C4-2B (cell line): Measurements from ENCODE around the gene LPP.

Experiments used
- H3K27ac ChIP-seq: fragments of 450-650 bp; 2 replicates; pipeline ENCODE4 v1.5.1; 2017
- CTCF ChIP-seq: fragments of 450-650 bp; conservative IDR thresholded peaks from 2 replicates; pipeline ENCODE4 v1.5.1; 2017; ENCODE audit warnings: mild to moderate bottlenecking
- ZFX ChIP-seq: fragments of 450-650 bp; IDR thresholded peaks from 2 replicates; pipeline ENCODE4 v1.6.1; 2017

Gene LPP

DNA sequence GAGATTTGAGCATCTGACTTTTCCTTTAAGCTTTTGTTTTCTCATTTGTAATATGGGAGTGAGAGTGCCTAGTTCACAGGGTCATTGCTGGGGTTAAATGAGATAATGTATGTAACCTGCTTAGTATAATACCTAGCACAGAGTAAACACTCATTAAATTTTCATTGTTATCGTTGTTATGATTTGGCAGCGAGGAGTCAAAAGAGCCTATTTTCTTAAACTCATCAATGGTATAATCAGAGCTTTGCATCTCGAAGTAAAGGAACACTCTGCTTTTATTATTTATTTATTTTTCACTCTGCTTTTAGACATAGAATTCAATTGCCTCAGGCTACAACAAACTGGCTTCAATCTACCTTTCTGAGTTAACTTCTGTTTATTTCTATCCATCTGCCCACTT is 52.8 kb downstream of the LPP start:
- peak overlapping the region; percentile 100 for H3K27ac ChIP-seq
- TF ChIP-seq CTCF (no peak), ZFX (no peak)

DNA sequence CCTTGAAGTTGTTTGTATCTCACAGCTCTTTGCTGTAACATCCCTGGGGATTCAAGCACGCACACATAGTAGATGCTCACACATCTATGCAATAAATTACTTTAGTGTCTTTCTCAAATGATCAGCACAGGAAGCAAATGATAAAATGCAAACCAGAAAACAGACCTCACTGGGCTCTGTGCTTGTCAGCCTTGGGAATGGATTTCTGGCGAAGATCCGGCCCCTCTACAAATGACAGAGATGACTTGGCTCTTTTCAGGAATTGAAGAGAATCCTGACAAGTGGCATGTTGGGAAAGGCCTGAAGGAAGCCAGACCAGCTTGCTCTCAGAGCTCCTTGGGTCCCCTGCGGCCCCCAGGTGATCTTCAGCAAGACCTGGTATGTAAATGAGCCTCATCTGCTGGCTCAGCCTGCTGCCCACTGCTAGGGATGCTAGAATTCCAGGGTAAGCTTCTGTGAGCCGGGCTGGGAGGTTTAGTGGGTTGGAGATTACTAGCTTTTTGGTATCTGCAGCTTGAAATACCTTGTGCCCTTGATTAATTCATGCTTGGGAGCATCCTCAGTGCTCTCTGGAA is 54.1 kb downstream of the LPP start:
- TF ChIP-seq ZFX, result no peak
- no peak for TF ChIP-seq CTCF
- peak overlapping the region; percentile 100 for H3K27ac ChIP-seq

GRCh38 chr3:188208516-188208981 is 54.6 kb downstream of the LPP start:
- TF ChIP-seq CTCF (no peak), ZFX (no peak)
- peak overlapping the region; percentile 100 for H3K27ac ChIP-seq

GRCh38 chr3:188209034-188209433 is 55.1 kb downstream of the LPP start:
- peak overlapping the region; percentile 81 for H3K27ac ChIP-seq
- TF ChIP-seq CTCF, result no peak

DNA sequence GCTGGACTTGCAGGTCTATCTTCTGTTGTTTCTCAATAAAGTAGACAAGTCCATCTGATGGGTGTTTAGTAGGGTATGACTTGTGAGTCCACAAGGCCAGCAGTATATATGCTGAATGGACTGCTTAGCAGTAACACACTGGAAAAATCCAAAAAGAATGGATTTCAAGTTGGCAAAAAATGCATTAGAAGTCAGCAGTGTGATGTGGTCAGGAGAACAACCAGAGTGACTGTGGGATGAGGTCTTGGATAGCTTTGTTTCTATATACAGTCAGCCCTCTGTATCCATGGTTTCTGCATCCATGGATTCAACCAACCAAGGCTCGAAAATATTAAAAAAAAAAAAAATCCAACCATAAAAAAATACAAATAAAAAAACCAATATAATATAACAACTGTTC is 55.8 kb downstream of the LPP start:
- peak overlapping the region; percentile 81 for H3K27ac ChIP-seq
- TF ChIP-seq ZFX (no peak), CTCF (no peak)

GRCh38 chr3:188211476-188211875 is 57.5 kb downstream of the LPP start:
- TF ChIP-seq CTCF (no peak), ZFX (no peak)
- peak overlapping the region; percentile 81 for H3K27ac ChIP-seq

DNA sequence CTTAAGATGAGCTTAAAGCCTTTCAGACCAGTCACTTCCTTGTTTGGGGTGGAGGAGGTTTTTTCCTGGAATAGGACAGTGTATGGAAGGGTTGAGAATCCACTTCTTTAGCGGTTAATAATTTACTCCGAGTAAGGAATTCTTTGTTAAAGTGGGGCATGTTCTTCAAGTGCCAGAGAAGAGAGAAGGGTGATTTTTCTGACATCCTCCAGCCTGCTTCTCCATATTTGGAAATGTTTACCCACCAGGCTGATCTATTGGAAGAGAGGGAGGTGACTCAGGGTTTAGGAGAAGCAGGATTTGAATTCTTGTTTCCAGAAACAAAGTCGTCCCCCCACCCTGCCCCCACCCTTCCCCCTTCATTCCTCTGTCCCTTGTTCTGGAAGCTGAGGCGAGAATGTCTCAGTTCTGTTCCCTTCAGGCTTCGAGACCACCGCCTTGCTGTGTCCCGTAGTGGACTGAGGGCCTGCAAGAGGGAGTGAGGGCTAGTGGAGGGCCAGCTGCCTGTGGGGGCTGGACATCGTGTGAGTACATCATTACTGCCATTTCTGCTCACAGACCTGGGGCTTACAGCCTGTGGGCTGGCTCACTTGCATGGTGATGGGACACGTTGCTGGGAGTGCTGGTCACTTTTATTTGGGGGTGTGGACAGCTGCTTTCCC is 58.5 kb downstream of the LPP start:
- TF ChIP-seq CTCF (no peak), ZFX (no peak)
- H3K27ac ChIP-seq, result peak overlapping the region; percentile 81
